ENCODE measurements around the gene DISC1. TPM values are rescaled to one million over a fixed set of nuclear protein-coding genes. Genes with fewer than 3 reads are reported as not detected.

Gene DISC1
- total and polyA plus RNA-seq, 2 donors (not counting 3 experiments of a cell fraction or from before 2014, with no cell fraction given), result 3.3 to 14.7 TPM

- FAIRE-seq, result no peak
- ChIA-PET POLR2A (no interaction called here), CTCF (interaction anchor here (2.3 kb wide), 1 partner anchor 36 kb away, joined by 8 read pairs; no protein-coding TSS in a partner anchor)
- Histone ChIP-seq H3K4me1 (ENCODE audit: control insufficient read depth, extremely low read depth, insufficient read depth, low read length) (no peaks in the 10 kb centered on the region), H3K36me3 (ENCODE audit: control insufficient read depth in 2 of 2, extremely low read depth in 1 of 2, insufficient read depth in 2 of 2, low read length in 2 of 2) (no peaks in the 10 kb centered on the region), H3K4me3 (replicated peaks in 1 of 3; ENCODE audit: insufficient read depth in 1 of 3, low read depth in 1 of 3, low read length in 3 of 3) (no peak overlapping the region), H3K27ac (ENCODE audit: insufficient read depth, low read depth, low read length) (no peak overlapping the region), H3K9me1 (replicated peaks; ENCODE audit: control insufficient read depth, extremely low read depth, insufficient read depth, low read length) (no peaks in the 10 kb centered on the region), H4K20me1 (replicated peaks; ENCODE audit: control insufficient read depth, extremely low read depth, insufficient read depth, low read length) (no peaks in the 10 kb centered on the region), H3K9me3 (replicated peaks; ENCODE audit: control insufficient read depth, insufficient read depth, low read length) (no peaks in the 10 kb centered on the region), H3K27me3 (ENCODE audit: control insufficient read depth in 2 of 2, insufficient read depth in 2 of 2, low read length in 2 of 2) (no peaks in the 10 kb centered on the region), H3K4me2 (ENCODE audit: insufficient read depth, low read length) (no peak overlapping the region), H3K79me2 (ENCODE audit: control insufficient read depth, insufficient read depth, low read length) (no peaks in the 10 kb centered on the region), H2AFZ (ENCODE audit: low read depth, low read length) (no peak overlapping the region), H3K9ac (replicated peaks; ENCODE audit: extremely low read depth, insufficient read depth, low read length) (no peak overlapping the region)
- TF ChIP-seq GATA2 (IDR thresholded peaks at IDR 0.05; ENCODE audit: insufficient read depth, insufficient read length, low read depth, low read length) (no peak), EZH2 (IDR thresholded peaks at IDR 0.05; ENCODE audit: borderline replicate concordance, low read depth, low read length, severe bottlenecking) (no peak), FOS (IDR thresholded peaks at IDR 0.05; ENCODE audit: borderline replicate concordance, insufficient read depth, low read length) (no peak), POLR2A (IDR thresholded peaks at IDR 0.05; ENCODE audit: low read depth, low read length) (no peak), CTCF (IDR thresholded peaks at IDR 0.05; ENCODE audit: extremely low read depth in 1 of 2, insufficient read depth in 1 of 2, low read depth in 1 of 2, low read length in 2 of 2) (no peak), MYC (IDR thresholded peaks at IDR 0.05; ENCODE audit: low read depth, low read length) (no peak), JUN (IDR thresholded peaks at IDR 0.05; ENCODE audit: borderline replicate concordance, insufficient read depth, insufficient read length, low read depth) (no peak), POLR2AphosphoS5 (IDR thresholded peaks at IDR 0.05; ENCODE audit: insufficient read depth, low read depth, low read length) (no peak)
- TF ChIP-seq, protein P1, sequence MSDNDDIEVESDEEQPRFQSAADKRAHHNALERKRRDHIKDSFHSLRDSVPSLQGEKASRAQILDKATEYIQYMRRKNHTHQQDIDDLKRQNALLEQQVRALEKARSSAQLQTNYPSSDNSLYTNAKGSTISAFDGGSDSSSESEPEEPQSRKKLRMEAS (IDR thresholded peaks at IDR 0.05; ENCODE audit: insufficient read depth, insufficient read length), result no peak
- DNase-seq (ENCODE audit: low read depth, low spot score), result no peak
- no TSS peak for BruUV-seq (replicated peaks)
- dilution Hi-C loops (cut with MboI; ENCODE audit: extremely low pct_ligation_motif_present, low sequenced_read_pairs) (no loop called here), intact Hi-C loops (cut with micrococcal nuclease) (loop anchor here (10.0 kb wide), 1 partner anchor 1514 kb away; no protein-coding TSS in a partner anchor)
Measured at GRCh38 chr1:231720652-231721325, 94.2 kb downstream of the DISC1 start.
